GM18867 (cell line): ENCODE data around the gene LRRFIP1.
"Not testable (repeated sequence)": the region's sequence is repeated elsewhere in the genome, so short reads cannot be mapped to it uniquely, and the experiment has no call there.

Experiments
- ATAC-seq: cut with Tn5 transposase; IDR thresholded peaks from one replicate; pipeline ENCODE4 v1.9.1; 2021; ENCODE audit warnings: mild to moderate bottlenecking, moderate library complexity; ENCODE audit not compliant: unreplicated experiment

LRRFIP1 gene

DNA sequence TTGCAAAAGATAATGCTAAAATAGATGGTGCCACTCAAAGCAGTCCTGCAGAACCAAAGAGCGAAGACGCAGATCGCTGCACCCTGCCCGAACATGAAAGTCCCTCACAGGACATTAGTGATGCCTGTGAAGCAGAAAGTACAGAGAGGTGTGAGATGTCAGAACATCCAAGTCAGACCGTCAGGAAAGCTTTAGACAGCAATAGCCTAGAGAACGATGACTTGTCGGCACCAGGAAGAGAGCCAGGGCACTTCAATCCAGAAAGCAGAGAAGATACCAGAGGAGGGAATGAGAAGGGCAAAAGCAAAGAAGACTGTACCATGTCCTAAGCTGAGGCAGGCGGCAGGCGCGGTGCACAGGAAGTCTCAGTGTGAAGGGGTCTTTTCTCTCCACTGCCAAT is 136.4 kb downstream of the LRRFIP1 start:
- no peak for ATAC-seq

DNA sequence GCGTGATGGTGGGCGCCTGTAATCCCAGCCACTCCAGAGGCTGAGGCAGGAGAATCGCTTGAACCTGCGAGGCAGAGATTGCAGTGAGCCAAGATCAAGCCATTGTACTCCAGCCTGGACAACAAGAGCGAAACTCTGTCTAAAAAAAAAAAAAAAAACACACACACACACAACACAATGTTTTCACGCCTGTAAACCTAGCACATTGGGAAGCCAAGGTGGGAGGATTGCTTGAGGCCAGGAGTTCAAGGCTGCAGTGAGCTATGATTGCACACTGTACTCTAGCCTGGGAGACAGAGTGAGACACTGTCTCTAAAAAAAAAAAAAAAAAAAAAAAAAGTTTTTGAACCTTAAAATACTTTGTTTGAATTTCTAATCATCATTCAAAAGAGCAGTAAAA is 137.7 kb downstream of the LRRFIP1 start:
- not testable (repeated sequence) for ATAC-seq

DNA sequence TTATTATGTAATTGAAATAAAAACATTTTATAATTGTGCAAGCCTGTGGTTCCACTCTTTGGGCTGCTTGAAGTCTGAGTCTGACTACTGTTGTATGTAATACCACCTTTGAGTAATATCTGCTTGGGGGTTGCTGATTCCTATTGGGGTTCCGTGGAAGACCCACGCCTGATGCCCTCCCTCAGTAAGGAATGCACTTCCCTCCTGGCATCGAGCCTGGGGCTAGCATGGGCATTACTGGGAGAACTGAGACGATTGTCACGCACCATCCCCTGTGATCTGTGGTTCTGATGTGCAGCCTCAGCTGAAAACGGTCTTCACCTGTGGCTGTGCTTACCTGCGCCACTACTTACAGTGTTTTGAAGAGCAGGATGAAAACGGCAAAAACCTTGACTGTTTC is 138.5 kb downstream of the LRRFIP1 start:
- no peak for ATAC-seq

DNA sequence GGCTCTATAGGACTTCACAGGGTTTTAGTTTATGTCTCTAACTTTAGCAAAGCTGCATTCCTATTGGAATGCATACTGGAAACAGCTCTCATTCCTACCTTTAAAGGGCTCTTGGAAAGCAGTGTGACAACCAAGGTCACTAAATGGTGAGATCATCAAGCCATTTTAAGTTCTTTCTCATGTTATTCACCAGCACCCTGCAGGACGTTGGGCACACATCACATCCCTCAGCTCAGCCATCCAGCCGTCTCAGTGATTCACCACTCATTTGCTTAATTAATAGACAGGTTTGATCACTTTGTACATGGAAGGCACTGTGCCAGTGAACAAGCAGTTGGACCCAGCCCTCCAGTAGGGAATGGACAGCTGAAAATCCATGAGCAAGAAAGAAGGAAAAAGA is 139.0 kb downstream of the LRRFIP1 start:
- ATAC-seq, result no peak

DNA sequence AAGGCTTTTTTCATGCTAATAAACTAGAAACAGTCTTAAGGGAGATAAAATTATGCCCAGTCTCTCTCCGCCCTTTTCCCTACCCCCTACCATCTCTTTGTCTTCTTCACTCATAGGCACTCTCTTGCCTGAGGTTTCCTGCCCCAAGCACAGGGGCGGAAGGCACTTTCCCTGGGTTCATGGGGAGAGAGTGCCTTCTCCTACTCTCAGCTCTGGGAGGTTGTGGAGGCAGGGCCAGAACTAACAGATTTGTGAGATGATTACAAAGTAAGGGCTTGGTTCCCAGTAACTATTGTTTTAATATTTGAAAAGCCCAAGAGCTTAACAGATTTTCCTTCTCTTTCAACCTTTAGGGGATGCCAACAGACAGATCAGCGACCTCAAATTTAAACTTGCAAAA is 145.1 kb downstream of the LRRFIP1 start:
- no peak for ATAC-seq

DNA sequence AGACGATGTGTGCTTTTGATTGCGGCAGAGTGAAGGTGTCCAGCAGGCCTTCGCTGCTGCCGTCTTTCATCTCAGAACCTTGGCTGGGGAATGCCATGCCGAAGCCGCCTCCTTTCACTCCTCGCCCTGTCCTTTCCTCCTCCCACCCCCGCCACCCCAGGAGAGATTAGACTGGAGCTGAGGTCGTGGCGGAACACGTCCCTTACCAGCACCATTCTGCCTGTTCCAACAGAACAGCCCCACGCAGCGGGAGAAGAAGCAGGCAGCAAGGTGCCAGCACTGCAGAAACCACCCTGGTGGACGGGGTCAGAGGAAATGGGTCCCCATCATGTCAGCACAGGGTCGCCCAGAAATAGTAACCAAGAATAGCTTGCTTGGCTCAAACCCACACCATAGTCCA is 146.4 kb downstream of the LRRFIP1 start:
- no peak for ATAC-seq

DNA sequence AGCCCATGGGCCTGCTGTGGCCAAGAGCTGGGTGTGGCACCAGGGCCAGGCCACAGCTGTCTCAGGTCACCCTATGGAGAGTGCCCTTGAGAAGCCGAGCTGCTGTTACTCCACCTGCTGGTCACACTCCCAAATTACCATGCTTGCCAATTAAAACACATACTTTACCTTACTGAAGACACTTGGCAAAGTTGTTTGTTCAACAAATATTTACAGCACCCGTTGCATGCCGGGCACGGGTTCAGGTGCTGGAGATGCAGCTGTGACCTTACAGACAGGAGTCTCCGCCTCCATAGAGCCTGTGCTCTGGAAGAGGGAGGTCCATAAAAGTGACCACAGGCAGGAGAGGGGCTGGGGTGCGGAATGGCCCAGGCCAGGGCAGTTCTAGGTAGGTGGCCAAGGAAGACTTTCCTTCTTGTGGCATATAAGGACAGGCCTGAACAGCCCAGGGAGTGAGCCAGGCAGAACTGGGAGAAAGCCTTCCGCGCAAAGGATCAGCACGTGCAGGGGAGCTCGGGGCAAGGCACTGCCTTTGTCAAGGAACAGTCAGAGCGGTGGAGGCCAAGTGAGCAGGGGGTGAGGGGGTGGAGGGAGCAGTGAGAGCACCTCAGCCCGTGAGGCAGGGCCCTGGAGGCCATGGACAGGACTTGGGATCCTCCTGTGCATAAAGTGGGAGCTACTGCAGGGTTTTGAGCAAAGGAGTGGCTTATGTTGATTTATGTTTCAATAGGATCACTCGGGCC is 147.6 kb downstream of the LRRFIP1 start:
- no peak for ATAC-seq

DNA sequence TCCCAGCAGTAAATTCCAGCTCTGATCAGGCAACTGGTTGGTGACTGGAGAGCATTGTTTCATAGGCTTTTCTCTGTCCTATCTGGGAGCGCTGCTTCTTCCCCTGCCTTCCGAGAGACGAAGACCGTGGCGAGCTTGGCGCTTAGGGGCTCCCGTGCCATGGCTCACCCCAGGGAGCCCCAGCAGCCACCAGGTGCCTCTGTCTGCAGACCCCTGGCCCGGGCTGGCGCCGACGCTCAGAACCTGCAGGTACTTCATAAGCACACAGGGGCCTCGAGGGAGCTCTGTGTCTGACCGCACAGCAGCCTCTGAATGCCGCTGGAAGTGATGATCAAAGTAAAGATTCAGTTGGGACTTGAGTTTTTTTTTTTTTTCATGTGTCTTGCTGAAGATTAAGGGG is 152.1 kb downstream of the LRRFIP1 start:
- no peak for ATAC-seq

DNA sequence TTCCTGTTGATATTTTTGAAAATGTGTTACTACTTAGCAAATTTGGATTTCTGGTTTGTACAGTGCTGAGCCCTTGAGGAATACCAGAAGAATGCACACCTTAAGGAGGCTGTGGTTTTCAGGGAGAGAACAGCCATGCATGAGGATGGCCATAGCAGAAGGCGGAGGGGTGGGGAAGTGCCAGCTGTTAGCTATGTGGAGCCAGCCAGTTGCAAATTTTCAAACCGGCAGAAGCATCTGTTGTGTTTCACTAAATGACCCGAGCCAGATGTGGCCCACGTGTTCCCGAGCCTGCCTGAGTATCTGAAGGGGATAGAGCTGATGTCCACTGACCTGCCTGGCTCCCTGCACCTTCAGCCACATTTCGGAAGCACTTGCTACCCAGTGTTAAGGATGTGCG is 154.8 kb downstream of the LRRFIP1 start:
- ATAC-seq, result no peak

DNA sequence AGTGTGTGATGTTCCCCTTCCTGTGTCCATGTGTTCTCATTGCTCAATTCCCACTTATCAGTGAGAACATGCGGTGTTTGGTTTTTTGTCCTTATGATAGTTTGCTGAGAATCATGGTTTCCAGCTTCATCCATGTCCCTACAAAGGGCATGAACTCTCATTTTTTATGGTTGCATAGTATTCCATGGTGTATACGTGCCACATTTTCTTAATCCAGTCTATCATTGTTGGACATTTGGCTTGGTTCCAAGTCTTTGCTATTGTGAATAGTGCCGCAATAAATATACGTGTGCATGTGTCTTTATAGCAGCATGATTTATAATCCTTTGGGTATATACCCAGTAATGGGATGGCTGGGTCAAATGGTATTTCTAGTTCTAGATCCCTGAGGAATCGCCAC is 156.3 kb downstream of the LRRFIP1 start:
- not testable (repeated sequence) for ATAC-seq

DNA sequence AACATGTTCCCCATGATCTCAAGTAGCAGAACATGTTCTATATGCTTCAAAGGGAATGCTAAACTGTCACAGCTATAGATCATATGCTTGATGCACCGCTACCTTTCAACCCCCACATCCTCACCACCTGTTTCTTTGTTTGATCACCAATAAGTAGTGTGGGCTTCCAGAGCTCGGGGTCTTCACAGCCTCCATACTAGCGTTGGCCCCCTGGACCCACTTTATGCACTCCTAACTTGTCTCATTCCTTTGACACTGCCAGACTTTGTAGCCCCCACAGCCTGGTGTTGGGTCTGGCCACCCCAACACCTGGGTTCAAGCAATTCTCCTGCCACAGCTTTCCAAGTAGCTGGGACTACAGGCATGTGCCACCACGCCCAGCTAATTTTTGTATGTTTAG is 159.5 kb downstream of the LRRFIP1 start:
- ATAC-seq, result no peak

DNA sequence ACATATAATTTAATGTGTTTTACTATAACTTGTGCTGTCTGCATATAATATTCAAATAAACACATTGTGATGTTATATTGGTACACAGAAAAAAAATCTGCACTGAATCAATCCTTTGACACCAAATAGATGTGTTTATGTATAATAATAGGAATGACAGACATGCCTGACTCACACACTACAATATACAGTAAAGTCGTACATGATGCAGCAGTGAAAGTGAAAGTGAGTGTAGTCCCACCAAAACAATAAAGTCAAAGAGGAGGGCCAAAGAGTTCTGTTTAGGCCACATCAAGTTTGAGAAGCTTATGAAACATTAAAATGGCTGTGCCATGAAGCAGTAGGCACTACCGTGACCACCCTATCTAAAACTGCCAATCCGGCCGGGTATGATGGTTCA is 163.0 kb downstream of the LRRFIP1 start:
- ATAC-seq, result no peak

DNA sequence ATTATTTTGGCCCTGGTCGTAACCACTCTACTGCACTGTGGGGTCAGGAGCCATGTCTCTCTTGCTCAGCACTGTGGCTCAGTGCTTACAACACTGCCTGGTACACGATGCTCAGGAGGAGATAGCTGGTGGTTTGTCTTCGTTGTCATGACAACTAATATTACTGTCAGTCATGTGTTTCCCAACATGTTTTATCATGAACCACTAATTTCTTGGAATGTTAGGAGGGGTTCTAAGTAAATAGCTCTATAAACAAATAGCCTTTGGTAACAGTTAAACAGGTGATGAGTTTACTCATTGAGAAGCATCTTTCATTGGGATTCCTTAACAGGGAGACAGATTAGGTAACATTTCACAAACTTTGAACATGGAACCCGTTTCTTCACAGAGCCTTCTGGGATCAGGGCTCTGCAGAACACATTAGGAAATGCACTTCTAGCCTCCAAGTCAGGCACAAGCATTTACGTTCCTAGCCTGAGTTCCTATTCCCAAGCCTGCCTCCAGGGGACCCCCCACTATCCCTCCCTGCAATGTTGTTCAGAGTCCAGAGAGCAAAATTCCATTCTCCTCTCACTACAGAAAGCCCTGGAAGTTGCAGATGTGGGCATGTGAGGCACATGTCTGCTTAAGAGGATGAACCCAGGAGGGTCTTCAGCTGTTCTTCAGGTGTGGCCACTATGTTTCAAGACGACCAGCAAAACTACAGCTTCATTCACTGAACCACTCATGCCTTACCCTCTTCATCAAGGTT is 164.8 kb downstream of the LRRFIP1 start:
- ATAC-seq, result no peak

DNA sequence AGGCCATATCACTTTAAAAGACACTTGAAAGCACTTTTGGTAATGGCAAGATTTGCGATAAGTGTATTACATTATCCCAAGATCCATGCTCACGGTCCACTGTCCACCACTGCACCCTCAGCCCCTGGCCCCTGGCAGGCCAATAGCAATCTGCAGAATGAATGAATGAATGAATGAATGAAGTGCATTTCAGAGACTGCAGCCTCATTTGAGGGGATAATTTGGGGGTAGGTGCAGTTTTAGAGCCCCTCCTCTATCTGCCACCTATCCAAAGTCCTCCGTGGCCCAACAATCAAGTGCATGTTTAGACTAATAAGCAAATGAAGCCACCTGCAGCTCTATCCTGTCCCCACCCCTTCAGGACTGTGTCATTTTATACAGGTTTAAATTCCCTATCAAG is 169.9 kb downstream of the LRRFIP1 start:
- ATAC-seq, result no peak

DNA sequence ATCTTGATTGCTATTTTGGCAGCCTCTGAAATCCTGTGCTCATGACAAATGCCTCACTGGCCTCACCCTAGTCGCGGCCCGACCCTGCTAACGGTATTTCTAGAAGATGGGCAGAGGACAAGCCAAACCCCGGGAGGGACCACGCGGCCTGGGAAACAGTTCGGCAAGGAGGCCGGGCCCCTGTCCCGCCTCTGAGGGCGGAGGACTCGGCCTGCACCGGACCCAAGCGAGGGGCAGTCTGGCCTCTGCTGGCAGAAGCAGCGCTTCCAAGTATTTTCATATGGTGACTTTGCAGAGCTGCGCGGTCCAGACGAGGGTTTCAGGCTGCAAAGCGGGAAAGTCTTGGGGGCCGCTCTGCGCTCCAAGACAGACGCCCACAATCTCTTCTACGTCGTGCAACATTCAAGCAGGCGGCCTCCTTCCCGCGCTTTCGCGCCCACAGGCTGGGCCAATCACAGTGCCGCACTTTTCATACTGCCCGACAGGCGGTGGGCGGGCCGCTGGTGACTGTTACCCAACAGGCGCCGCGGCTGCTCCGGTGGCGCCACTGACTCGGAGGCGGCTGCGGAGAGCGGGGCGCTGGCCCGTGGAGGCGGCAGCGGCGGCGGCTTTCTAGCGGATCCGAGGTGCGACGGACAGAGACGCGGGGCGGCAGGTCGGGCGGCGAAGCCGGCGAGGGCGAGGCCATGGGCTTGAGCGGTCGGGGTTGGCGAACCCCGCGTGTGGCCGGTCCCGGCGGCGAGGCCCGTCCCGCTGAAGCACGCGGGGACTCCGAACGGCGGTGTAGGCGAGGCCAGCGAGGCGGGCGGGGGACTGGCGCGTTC is 171.1 kb downstream of the LRRFIP1 start, which contains the start of gene RBM44:
Gene RBM44 (plus strand): TSS at position 544 of the 824 bp plus-strand sequence. CDS start 14,831 bp downstream, outside the sequence.
- ATAC-seq, result no peak

DNA sequence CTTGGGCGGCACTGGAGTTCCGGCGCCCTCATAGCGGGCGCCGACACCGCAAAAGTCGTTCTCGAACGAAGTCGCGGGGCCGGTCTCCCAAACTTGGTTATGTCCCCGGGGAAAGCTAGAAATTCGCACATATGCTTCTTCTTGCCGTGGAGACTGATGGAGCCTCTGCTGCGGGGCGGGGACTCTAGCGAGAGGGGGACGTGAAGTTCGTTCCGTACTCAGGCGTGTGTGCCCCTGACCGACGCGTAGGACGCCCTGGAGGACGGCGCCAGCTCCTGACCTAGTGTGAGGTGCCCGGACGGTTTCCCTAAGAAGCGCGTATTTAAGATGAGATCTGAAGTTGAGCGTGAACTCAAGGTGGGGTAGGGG is 171.7 kb downstream of the LRRFIP1 start:
- ATAC-seq, result no peak

DNA sequence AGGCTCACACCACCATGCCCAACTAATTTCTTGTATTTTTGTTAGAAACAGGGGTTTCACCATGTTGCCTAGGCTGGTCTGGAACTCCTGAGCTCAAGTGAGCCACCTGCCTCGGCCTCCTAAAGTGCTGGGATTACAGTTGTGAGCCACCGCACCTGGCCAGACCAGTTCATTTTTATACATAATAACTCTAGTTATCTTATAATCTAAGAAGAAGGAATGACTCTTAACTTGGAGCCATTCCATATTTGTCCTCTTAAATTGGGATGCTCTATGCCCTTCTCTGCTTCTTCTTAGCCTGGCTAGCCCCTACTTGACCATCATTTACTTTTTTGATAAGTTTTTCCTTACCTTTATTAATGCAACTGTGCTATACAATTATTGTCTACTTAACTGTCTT is 174.1 kb downstream of the LRRFIP1 start:
- no peak for ATAC-seq

DNA sequence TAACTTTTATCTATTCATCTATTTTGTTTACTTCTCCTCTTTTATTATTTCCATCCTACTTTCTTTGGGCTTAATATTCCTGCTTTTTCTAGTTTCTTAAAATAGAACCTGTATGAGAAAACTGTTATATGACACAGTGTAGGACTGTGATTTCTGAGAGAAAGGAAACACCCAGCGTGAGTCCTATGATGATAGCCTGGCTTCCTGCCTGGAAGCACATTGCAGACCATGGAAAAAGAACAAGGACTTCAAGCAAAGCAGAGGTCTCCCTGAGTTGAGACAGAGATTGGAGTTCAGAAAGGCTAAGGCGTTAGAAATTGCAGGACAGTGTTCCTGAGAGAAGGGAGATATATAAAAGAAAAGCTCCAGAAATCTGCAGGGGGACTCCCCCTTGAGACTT is 178.9 kb downstream of the LRRFIP1 start:
- ATAC-seq, result no peak

DNA sequence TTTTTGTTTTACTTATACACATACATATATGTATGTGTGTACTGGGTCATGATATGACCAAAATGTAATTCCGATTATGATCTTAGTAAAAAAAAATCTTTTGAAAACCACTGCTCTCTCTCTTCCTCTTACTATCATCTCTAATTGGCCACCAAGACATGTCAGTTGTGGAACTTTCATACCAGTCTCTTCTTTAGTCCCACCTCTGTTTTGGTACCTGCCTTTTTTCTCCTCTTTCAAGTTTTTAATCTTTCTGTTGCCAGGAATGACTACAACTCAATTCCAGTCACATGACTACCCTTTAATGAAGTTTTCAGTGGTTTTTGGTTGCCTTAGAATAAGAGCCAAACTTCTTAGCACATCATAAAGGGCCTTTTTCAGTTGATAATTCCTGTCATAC is 188.2 kb downstream of the LRRFIP1 start:
- ATAC-seq, result no peak

DNA sequence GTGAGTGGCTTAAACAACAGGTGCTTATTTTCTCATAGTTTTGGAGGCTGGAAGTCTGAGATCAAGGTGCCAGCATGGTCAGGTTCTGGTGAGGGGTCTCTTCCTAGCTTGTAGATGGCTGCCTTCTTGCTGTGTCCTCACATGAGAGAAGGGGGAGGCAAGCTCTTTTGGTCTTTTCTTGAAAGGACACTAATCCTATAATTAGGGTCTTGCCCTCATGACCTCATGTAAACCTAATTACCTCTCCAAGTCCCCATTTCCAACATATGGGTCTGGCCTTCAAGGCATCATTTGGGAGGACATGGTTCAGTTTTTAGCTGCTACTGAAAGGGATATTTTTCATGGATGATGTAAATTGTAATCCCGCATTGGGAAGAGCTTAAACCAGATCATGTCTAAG is 189.1 kb downstream of the LRRFIP1 start:
- ATAC-seq, result no peak

DNA sequence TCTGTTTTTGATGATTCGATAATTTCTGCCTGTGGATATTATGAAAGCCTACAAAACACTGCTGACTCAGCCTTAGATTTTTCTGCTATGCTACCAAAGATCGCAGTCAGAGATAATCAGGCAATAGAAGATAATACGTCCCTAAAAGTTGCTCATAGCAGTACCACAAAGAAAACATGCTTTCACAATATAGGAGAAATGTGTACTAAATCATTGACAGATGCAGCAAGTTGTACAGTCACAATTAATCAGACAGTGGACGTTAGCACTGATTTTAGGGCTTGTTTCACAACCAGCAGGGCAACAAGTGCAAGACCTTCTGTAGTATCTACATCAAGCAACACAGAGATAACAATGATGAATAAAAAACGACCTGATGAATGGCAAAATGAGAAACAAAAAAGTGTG is 190.7 kb downstream of the LRRFIP1 start:
- no peak for ATAC-seq

DNA sequence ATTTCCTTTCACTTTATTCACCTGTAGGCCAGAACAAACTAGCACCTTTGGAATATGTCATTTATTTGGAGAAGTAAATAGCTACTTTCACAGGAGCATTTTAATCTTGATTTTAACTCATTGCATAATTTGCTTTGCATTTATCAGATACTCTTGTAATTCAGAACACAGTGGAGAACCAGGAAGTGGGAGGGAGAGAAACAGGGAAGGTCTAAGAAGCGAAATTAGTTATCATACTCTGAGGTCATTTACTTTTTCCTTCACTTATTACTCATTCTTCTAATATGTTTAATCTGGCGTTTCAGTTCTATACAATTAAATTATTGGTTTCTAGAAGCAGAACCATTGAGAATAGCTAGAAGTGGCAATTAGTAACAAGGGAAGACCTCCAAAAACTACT is 191.8 kb downstream of the LRRFIP1 start:
- ATAC-seq, result no peak
